Heart left ventricle (tissue), 16 donors: ENCODE results near the gene ABTB1. TPM values are rescaled to one million over a fixed set of nuclear protein-coding genes. Genes with fewer than 3 reads are reported as not detected.
A peak's percentile ranks its signal among the peaks of the same experiment; 100 is the strongest.

Source experiments
- ATAC-seq, 4 donors: fragments of 200-7000 bp; cut with Tn5 transposase; one replicate each; pipeline ENCODE4 v1.9.1; 2020 to 2022; ENCODE audit warnings: moderate library complexity in 4 of 4, mild to moderate bottlenecking in 3 of 4, moderate number of reproducible peaks in 1 of 4
- DNase-seq, 5 donors: peaks; one replicate each; pipeline ENCODE4 v3.0.0-alpha.2; 2020
- H3K27ac ChIP-seq, 12 donors: fragments of 200-600 bp; sonication (generic) in 4 of 12; one replicate each; pipeline versions ENCODE4 v1.5.0 to v1.8.0; 2016 to 2022; ENCODE audit warnings: mild to moderate bottlenecking in 2 of 12
- H3K27me3 ChIP-seq, 9 donors: fragments of 200-600 bp; sonication (generic) in 2 of 9; one replicate each; pipeline versions ENCODE4 v1.5.1 to v1.8.0; 2016 to 2022; ENCODE audit warnings: mild to moderate bottlenecking in 3 of 9
- H3K36me3 ChIP-seq, 9 donors: fragments of 200-600 bp; sonication (generic) in 2 of 9; one replicate each; pipeline versions ENCODE4 v1.5.0 to v1.8.0; 2018 to 2022; ENCODE audit warnings: mild to moderate bottlenecking in 2 of 9
- H3K4me1 ChIP-seq, 12 donors: fragments of 200-600 bp; sonication (generic) in 4 of 12; one replicate each; pipeline versions ENCODE4 v1.5.0 to v1.8.0; 2016 to 2022; ENCODE audit warnings: mild to moderate bottlenecking in 3 of 12
- H3K4me3 ChIP-seq, 12 donors: fragments of 200-600 bp; sonication (generic) in 4 of 12; one replicate each; pipeline versions ENCODE4 v1.5.0 to v1.8.0; 2017 to 2022; ENCODE audit warnings: mild to moderate bottlenecking in 9 of 12, moderate library complexity in 4 of 12
- H3K9me3 ChIP-seq, 12 donors: fragments of 200-600 bp; sonication (generic) in 4 of 12; one replicate each; pipeline versions ENCODE4 v1.5.0 to v1.8.0; 2016 to 2022; ENCODE audit warnings: mild to moderate bottlenecking in 1 of 12
- CTCF ChIP-seq, 12 donors: fragments of 200-600 bp; sonication (generic) in 4 of 12; IDR thresholded peaks; one replicate each; pipeline versions ENCODE4 v1.5.0 to v1.8.0; 2018 to 2022; ENCODE audit warnings: antibody characterized with exemption in 12 of 12, mild to moderate bottlenecking in 5 of 12
- POLR2A ChIP-seq, 2 donors: fragments of 450-650 bp; IDR thresholded peaks; one replicate each; pipeline ENCODE4 v1.6.1; 2017; ENCODE audit warnings: antibody characterized with exemption in 2 of 2, mild to moderate bottlenecking in 2 of 2, moderate library complexity in 2 of 2
- WGBS, 4 donors: extraction: QIAGEN DNeasy Blood & Tissue Kit in 2 of 4; methylation state at CpG; one replicate each; pipeline versions ENCODE4 v1.1.5 to v1.1.7; 2013 to 2018; 5-methylcytosine and 5-hydroxymethylcytosine counted together
- intact Hi-C, 10 donors: fragments of 100-400 bp; cut with DNase I; formaldehyde crosslinking; loops; one replicate each; pipeline versions ENCODE4 v1.11.1 to v1.14.2; 2022
- polyA plus RNA-seq, 2 donors: library from polyadenylated mRNA; stranded (reverse); fragments of 200-250 nt; gene quantifications; one replicate each; pipeline ENCODE4 v1.2.3, GENCODE V29; 2013
- total RNA-seq, 9 donors: library from RNA; depleted of rRNA in 2 of 9; stranded (reverse); fragments of >200 nt in 2 of 9; fragmentation: NEBNext Ultra II Directional in 3 of 9; extraction: Animal tissue kit (Norgen Biotek cat#: 25700) in 3 of 9; gene quantifications; one replicate each; pipeline versions ENCODE4 v1.1.0 to v1.2.4, GENCODE V29; 2016 to 2023
- donor health status: ischemic (EF 13 %, LVEDD 7.1; RV severe dilation, severe dysfunction).
- donor health status: healthy with polysubstance abuse.
- donor health status: DM: no; HTN: yes; CAD: no.
- donor health status: DM: no; HTN: no; CAD: no.
- donor health status: ischemic (EF 25% LVEDD 6.9; RV normal size, moderate dysfunction).
- donor health status: ischemic (EF 25% LVEDD 5.7; RV mildly dilated, moderate dysfunction).
- donor health status: healthy.
- donor health status: DM: yes; HTN: yes; CAD: no.
- donor health status: ischemic (EF 35%, LVEDD 5.7; RV mildly dilated, moderate dysfunction).
- donor health status: nonischemic (EF 11% LVEDD 7.7; RV severe dilation, severe dysfunction).
- donor health status: DM: yes; HTN: yes; CAD: no.
- donor health status: PGD.
- donor health status: ischemic (EF 29% LVEDD 5.4; RV normal size, mild dysfunction).
- donor health status: nonischemic (EF 23%, LVEDD 6.1; RV moderate dilation, normal function).

ABTB1 gene
- total and polyA plus RNA-seq, 11 donors, result 15.4 to 39.3 (median 30.9) TPM

DNA sequence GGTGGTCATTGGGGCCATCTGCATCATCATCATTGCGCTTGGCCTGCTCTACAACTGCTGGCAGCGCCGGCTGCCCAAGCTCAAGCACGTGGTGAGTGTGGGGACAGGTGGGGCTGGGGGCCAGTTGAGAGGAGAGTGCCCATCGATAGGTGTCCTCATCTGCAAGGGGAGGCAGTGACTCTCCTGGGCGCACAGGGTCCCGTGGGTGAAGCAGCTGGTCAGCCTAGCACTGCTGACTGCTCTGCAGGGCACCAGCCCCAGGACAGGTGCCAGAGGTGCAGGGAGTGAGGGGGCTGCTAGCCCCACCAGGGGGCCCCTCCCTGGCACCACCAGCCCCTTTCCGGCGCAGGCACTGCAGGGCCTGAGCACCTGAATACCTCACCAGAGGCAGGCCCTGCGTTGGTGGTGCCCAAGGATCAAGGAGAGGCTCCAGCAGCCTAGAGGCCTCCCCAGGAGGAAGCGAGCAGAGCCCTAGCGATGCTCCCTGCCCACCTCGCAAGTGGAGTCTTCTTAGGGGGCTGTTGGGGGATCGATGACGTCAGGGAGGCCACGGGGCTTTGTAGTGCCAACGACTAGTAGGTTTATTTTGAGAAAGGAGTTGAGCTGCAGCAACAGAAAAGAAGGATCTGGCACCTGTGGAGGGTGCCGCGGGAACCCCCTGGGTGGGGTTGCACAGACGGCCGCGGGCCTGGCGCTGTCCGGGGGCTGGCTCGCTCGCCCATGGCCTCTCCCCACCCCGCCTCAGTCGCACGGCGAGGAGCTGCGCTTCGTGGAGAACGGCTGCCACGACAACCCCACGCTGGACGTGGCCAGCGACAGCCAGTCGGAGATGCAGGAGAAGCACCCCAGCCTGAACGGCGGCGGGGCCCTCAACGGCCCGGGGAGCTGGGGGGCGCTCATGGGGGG lies 976 bp upstream of the ABTB1 start:
- WGBS, 4 donors, result 26 to 29% (median 27%) methylated on average over 42 to 44 of the region's 44 CpGs; no CpG with 5 or more reads in 1 of the 4 donors
- intact Hi-C loops, result loop anchor here in 4 of 10 donors (5.0 to 10.0 kb wide), 4 partner anchors 77 to 383 kb away; partner anchors contain the start of genes MGLL (in 2 of the 4), MCM2 (in 1 of the 4), SEC61A1 (in 1 of the 4) and TPRA1 (in 1 of the 4)
- Histone ChIP-seq H3K27me3 (no peaks in the 10 kb centered on the region), H3K27ac (peak overlapping the region; percentile 57 to 97 (median 93)), H3K9me3 (no peaks in the 10 kb centered on the region), H3K4me1 (peaks cover 2 to 33% (median 22%) of the 10 kb centered on the region in 12 donors), H3K4me3 (peak overlapping the region; percentile 80 to 100 (median 93)), H3K36me3 (peaks cover 0 to 18% (median 9%) of the 10 kb centered on the region in 9 donors)
- DNase-seq (peak in 1 of 5 donors; percentile 16), ATAC-seq (peak in 2 of 4 donors; percentile 10 to 41)
- no peak for TF ChIP-seq CTCF (IDR thresholded peaks at IDR 0.05)
- no peak for TF ChIP-seq POLR2A (IDR thresholded peaks at IDR 0.05)

DNA sequence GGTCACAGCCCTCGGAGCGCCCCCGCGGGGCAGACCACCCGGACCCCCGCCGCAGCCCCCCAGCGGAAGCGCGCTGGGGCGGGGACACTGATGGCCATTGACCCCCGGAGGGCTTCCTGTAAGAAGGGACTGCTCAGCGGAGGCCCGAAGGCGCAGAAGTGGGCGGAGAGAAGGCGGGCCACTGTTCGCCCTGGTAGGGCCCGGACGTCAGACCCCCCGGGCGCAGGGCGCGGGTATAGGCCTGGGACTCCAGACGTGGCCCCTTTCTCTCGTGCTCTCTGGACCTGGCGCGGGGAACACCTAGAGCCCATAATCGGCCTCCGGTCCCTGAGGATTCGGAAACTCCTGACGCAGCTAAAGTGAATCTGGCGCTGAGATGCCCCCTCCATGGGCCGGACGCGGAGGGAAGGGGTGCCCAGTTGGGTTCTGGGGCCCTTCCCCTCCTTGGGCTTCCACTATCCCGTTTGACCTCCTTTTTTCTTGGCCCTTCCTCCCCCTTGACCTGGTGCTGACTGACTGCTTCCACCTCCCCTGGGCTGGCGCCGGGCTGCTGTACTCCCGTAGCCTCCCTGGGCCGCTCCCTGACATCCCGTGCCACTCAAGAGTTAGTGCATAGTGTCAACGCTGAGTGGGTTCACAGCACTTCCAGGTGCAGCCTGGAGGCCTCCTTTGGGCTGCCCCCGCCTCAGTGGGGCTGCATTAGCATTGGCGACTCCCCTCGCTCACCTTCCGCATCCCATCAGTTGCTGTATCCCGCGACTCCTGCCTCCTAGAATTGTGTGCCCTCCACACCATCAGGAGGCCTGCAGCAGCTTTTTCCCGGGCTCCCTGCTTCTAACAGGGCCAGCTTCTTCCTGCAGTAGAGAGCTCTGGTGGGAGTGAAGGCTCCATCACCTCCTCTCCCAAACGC lies 694 bp downstream of the ABTB1 start:
- TF ChIP-seq CTCF (IDR thresholded peaks at IDR 0.05), result no peak
- no peak for TF ChIP-seq POLR2A (IDR thresholded peaks at IDR 0.05)
- DNase-seq, result peak; percentile 52 to 85 (median 71)
- peak overlapping the region; percentile 80 to 100 (median 93) for H3K4me3 ChIP-seq
- intact Hi-C loops, result loop anchor here in 4 of 10 donors (5.0 to 10.0 kb wide), 4 partner anchors 79 to 381 kb away; partner anchors contain the start of genes MGLL (in 2 of the 4), MCM2 (in 1 of the 4), SEC61A1 (in 1 of the 4) and TPRA1 (in 1 of the 4)
- H3K36me3 ChIP-seq, result peaks cover 0 to 35% (median 25%) of the 10 kb centered on the region in 9 donors
- peak; percentile 43 to 62 (median 48) for ATAC-seq
- H3K27me3 ChIP-seq, result no peaks in the 10 kb centered on the region
- H3K27ac ChIP-seq, result peak overlapping the region; percentile 57 to 97 (median 93)
- peaks cover 2 to 33% (median 22%) of the 10 kb centered on the region in 12 donors for H3K4me1 ChIP-seq
- WGBS, 4 donors, result 13 to 20% (median 14%) methylated on average over 38 to 51 of the region's 51 CpGs
- no peaks in the 10 kb centered on the region for H3K9me3 ChIP-seq

DNA sequence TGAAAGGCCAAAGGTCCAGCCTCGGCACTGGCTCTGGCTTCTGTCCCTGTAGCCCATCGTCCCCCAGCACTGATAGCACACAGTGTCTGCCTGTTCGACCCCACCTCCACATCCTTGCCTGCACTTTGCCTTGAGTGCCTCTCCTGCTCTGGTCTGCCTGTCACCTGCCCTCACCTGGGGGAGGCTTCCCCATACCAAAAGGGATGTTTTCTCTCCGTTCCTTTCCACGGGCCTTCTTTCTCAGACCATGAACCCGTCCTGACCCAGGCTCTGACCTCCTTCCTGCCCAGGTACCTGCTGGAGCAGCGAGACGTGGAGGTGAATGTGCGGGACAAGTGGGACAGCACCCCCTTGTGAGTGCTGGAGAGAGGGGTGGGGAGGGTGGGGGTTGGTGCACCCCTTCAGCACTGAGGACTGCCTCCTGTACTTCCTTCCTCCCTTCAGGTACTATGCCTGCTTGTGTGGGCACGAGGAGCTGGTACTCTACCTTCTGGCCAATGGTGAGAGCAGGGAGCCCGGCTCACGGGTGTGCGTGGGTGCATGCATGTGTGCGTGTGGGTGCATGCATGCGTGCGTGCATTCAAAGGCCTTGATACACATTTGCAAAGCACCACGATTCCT lies 1.5 kb downstream of the ABTB1 start:
- peak overlapping the region in 6 of 12 donors; percentile 88 to 97 (median 94) for H3K27ac ChIP-seq
- peaks cover 2 to 35% (median 22%) of the 10 kb centered on the region in 12 donors for H3K4me1 ChIP-seq
- peak in 1 of 5 donors; percentile 60 for DNase-seq

More for the DNA sequence above, 1.5 kb downstream of the ABTB1 start:
- TF ChIP-seq CTCF (IDR thresholded peaks at IDR 0.05) (no peak), POLR2A (IDR thresholded peaks at IDR 0.05) (no peak)
- Histone ChIP-seq H3K9me3 (no peaks in the 10 kb centered on the region), H3K36me3 (peaks cover 0 to 40% (median 28%) of the 10 kb centered on the region in 9 donors), H3K27me3 (no peaks in the 10 kb centered on the region), H3K4me3 (peak overlapping the region in 10 of 12 donors; percentile 80 to 100 (median 93))
- 79 to 86% (median 83%) methylated on average over 17 of the region's 17 CpGs for WGBS, 4 donors
- ATAC-seq, result no peak
- intact Hi-C loops, result loop anchor here in 4 of 10 donors (5.0 to 10.0 kb wide), 4 partner anchors 79 to 381 kb away; partner anchors contain the start of genes MGLL (in 2 of the 4), MCM2 (in 1 of the 4), SEC61A1 (in 1 of the 4) and TPRA1 (in 1 of the 4)
